NCI-H2029 (cell line): ENCODE results near the gene PECR.

Experiments used
- DNase-seq: peaks from one replicate; lab custom pipeline; 2025; lab: John Stamatoyannopoulos, UW

Gene PECR

DNA sequence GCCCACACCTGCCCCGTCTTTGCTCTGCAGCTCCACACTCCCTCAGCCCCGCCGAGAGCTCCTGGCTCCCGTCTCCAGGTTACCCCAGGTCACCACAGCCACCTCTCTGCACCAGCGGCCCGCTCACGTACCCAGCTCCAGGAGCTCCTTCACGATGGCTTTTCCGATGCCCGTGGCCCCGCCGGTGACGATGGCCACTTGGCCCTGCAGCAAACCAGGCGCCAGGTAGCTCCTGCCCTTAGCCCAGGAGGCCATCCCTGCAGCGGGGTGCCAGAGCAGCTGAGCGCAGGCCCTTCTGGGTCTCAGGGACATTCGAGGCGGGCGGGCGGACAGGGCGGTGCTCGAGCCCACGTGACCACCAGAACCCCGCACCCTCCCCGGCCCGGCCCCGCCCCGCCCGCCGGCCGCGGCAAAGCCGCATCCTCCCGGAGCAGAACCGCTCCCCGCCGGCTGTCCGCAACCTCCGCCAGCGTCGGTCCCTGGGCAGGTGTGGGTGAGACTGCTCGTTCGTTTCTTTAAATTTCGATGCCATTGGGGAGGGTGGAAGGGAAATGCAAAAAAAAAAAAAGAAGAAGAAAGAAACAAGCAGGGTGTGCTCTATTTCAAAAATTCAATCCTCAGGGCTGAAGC lies at the start of gene PECR, which contains the start of gene TMEM169:
PECR (minus strand) TSS at position 323 of the 630 bp plus-strand sequence; CDS start at position 255, 68 bp downstream.
TMEM169 (plus strand) TSS at position 433 of the 630 bp plus-strand sequence. CDS start 14,045 bp downstream, outside the sequence.
- DNase-seq, result peak; percentile 77

DNA sequence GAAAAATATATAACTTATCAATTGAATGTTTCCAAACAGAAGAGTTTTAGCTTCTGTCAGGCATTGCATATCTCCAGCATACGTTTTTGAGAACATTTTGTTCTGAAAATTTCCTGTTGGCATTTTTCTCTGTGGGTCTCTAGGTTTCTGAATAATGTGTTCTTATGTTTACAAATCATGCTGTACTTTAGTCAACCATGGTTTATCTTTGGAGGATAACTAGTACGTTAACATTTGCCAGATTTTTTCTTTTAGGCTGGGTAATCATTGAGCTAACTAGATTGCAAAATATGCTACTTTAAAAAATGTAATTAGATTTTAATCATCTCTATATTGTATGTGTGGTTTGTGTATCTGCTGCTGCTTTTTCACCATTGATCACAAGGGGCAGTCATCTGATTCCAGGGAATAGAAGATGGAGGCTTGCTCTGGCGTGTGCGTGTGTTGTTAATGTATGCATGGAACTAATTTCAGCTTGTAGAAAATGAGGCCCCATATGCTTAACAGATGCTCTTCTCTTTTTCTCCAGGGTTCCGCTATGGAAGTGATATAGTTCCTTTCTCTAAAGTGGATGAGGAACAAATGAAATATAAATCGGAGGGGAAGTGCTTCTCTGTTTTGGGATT lies 48.9 kb upstream of the PECR start:
- no peak for DNase-seq

DNA sequence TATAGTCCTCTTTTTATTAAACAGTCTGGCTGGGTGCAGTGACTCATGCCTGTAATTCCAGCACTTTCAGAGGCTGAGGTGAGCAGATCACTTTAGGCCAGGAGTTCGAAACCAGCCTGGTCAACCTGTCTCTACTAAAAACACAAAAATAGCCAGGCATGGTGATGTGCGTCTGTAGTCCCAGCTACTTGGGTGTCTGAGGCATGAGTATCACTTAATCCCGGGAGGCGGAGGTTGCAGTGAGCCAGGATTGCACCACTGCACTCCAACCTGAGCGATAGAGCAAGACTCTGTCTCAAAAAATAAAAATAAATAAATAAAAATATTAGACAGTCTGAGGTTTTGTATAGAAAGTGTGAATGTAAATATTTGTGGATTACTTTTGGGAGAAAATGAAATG lies 45.3 kb upstream of the PECR start:
- DNase-seq, result no peak

DNA sequence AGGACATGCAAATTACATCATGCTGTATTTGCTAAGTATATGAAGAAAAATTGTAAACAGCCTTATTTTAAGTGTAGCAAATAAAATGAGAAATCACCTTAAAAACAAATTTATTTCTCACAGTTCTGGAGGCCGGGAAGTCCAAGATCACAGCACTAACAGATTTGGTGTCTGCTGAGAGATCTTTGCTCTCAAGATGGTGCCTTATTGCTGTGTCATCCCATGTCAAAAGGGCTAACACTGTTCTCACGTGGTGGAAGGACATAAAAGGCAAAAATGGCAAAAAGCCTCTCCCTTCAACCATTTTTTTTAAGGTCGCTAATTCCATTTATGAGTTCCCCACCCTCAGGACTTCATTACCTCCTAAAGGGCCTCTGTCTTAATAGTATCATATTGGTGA lies 39.6 kb upstream of the PECR start:
- DNase-seq, result no peak

DNA sequence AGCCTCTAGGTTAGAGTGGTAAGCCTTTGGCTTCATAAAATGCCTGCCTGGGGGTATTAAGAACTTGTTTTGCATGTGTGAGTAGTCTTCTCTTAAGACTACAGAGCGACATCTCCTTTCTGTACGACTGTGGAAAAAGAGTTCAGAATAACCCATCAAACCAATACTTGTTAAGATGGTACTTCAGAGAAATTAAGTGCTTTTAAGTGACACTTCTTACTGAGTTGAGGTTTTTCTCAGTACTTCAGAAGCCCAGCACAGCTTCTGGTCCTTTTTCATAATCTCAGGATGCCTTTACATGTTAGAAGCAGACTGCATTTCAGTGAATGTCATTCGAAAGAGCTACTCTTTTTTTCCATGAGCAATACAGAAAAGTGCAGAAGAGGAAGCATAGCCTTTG lies 38.4 kb upstream of the PECR start:
- no peak for DNase-seq

DNA sequence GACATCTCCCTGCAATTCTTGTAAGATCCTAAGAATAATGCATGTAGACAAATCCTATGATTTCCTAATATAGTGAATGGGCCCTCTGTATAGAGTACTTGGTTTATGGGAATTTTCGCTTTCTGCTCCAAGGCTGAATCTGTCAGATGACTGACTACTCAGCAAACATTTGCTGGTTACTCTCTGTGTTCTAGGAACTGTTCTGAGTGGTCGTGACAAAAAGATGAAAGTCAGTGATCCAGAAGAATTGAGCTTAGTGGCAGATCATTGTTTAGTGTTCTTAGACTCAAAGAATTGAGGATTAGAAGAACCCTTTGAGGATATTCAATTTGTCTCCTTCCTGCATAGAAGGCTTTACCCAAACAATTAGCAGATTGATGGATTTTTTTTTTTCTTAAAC lies 37.5 kb upstream of the PECR start:
- no peak for DNase-seq

DNA sequence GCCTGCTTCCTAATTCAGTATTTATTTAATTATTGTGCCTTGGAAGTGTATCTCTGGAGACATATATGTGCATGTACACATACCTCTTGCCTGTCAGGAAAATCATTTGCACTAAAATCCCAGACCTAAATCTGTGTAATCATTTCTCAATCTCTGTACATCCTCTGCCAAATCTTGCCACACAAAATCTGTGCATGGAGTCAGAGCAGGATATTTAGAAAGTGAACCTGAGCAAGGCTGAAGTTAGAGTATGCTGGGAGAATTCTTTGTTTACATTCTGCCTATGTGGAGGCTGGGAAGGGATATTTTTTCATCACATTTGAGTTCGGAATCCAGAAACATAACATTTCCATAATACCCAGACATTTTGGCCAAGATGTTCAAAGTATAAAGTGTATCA lies 36.9 kb upstream of the PECR start:
- no peak for DNase-seq

DNA sequence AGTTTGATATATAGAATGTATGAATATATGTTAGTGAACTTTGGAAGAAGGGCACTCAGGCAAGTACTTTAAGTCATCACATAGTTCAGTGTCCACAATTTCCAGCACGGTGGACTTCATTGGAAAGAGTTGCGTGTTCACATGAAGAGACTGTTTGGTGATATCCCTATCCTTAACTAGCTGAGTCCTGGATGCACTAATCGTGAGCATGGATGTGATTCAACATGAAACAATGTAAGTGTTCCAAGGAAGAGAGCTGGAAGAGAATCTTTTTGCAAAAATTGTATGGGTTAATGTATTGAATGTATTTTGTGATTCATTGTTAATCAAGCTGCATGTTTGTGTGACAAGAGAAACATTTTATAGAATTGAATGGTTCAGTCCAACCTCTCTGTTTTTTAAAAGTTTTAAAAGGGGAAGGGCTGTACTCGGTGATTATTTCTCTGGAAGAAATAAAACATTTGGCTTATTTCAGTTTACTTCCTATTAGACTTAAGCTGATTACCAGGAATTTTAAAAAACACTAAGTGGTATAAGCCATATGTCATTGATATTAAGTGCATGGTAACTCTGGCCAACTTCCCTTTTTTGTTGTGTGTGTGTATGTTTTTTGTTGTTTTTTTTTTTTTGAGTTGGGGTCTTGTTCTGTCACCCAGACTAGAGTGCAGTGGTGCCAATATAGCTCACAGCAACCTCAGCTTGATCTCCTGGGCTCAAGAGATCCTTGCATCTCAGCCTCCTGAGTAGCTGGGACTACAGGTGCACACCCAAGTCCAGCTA lies 36.1 kb upstream of the PECR start:
- DNase-seq, result no peak

DNA sequence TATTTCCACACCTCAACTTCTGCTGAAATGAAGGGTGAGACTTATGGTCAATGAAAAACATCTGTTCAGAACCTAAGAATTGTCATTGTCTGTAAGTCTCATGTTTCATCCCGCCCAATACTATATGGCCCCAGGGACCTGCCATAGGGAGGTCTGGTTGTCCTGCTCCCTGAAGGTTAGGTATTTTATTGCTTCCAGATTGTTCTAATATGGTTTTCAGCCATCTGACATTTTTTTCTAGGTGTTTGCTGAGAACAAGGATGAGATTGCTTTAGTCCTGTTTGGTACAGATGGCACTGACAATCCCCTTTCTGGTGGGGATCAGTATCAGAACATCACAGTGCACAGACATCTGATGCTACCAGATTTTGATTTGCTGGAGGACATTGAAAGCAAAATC lies 34.8 kb upstream of the PECR start:
- no peak for DNase-seq

DNA sequence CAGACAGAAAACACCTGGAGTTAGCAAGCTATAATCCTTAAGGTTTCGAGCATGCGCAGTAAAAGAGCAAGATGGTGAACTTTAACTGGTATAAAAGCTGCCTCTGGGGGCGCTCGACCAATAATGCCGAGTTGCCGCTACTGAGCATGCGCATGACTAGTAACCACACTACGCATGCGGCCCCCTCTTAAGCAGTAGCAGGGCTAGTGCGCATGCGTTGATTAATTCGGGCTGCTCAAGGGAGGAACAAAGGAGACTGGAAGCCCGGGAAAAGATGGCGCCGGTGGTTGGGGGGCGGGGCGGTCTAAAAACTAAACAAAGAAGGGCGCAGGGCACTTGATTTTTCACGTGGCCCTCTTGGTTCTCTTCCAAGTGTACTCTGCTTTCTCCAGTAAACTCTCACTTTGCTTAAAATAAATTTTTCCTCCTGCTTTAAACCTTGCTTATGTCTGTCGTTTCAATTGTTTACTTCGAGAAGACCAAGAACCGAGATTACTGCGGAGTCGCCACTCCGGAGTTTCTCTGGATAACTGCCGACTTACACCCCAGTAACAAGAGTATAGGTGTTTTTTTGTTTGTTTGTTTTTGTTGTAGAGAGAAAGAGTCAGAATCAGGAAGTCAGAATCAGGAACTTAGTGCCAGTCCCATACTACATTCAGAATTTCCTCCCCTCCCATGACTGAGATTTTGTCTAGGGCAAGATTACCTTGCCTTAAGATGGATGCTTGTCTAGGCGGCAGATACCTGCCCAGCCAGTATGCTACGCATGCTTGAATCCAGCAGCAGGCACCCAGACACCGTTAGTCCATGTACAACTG lies 33.3 kb upstream of the PECR start:
- DNase-seq, result peak; percentile 98

DNA sequence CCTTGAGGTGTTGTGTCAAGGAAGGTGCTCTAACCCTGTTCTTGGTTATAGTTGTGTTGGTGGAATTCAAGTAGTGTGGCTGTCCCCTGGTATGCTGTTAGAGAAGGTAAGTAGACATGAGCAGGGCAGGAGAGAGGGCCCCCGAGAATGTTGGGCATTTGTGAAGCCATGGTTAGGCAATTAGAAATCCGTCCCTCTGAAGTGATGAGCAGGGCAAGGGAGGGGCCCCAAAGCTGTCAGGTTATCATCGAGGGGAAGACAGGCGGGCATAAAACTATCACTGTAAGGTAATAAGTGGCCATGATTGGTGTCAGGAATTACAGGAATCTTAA lies 32.7 kb upstream of the PECR start:
- no peak for DNase-seq

DNA sequence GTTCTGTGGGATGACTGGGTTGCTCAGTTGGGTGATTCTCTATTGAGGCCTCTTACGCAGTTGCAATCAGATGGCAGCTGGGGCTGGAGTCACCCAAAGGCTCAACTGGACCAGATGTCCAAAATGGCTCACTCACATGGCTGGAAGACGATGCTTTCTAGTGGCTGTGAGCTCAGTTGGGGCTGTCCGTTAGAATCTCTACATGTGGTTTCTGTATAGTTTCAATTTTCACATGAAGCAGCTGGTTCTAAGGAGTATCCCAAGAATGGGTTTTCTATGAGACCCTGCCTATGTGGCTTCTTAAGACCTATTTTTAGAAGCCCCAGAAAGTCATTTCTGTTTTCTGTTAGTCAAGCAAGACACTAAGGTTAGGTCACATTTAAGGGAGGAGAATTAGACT lies 32.0 kb upstream of the PECR start:
- no peak for DNase-seq

DNA sequence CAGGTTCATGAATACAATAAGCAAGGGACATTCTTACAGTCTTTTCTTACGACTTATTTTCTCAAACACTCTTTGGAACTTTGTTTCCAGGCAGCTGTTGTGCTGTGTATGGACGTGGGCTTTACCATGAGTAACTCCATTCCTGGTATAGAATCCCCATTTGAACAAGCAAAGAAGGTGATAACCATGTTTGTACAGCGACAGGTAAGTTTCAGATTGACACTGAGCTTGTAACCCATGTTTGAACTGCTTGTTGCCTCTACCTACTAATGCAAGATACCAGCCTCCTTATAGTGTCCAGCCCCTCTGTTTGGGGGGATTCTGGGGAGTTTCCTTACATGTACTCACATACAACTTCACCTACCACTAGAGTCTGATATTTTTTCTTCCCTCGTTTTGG lies 31.3 kb upstream of the PECR start:
- DNase-seq, result no peak

DNA sequence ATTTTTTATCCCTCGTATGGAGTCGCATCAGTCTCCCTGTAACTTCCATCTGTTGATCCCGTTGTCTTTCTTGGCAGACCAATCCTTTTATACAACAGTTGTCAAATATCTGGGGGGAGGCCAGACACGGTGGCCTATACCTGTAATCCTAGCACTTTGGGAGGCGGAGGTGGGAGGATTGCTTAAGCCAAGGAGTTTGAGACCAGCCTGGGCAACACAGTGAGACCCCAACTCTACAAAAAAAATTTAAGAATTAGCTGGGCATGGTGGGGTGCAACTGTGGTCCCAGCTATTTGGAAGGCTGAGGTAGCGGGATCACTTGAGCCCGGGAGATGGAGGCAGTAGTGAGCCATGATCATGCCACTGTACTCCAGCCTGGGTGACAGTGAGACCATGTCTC lies 29.5 kb upstream of the PECR start:
- no peak for DNase-seq

DNA sequence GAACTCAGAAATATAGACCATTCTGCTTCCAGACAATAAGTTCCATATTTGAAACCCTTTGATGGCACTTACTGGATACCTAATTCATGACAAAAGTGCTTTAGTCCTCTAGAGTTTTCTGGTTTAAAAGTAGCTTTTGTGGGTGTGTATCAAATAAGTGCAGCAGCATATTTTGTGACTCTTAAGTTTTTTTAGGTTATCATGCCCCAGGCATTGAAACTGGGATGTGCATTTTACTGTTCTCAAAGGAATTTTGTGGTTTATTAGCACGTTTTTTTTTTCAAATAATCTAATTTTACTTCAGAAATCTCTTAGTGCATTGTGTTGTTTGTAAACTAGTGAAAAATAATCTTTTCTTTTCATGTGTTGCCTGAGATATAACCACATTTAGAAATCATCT lies 29.0 kb upstream of the PECR start:
- no peak for DNase-seq

DNA sequence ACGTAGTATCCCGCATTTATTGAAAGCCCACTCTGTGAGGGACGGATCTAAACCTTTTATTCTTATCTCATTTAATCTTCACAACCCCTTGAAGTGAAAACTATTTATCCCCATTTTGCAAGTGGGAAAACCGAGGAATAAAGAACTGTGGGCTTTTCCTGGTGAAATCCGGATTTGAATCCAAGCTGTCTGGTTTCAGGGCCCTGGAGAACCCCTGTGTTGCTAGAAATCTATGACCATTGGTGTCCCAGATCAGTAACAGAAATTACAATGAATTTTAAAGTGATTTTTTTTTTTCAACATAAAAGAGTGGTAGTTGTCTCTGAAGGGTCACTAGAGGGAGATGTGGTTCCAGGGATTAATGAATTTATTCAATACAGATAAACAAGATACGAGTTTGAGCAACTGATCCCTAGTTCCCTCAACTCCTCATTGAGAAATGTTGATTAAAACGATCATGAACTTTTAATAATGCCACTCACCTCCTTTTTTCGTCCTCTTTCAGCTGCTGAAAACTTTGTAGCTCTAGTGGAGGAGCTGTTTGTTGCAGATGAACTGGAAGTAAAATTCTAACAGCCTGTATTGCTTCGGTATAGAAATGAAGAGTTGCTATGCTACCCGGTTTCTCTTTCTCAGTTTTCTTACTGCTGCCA lies 28.5 kb upstream of the PECR start:
- DNase-seq, result no peak

DNA sequence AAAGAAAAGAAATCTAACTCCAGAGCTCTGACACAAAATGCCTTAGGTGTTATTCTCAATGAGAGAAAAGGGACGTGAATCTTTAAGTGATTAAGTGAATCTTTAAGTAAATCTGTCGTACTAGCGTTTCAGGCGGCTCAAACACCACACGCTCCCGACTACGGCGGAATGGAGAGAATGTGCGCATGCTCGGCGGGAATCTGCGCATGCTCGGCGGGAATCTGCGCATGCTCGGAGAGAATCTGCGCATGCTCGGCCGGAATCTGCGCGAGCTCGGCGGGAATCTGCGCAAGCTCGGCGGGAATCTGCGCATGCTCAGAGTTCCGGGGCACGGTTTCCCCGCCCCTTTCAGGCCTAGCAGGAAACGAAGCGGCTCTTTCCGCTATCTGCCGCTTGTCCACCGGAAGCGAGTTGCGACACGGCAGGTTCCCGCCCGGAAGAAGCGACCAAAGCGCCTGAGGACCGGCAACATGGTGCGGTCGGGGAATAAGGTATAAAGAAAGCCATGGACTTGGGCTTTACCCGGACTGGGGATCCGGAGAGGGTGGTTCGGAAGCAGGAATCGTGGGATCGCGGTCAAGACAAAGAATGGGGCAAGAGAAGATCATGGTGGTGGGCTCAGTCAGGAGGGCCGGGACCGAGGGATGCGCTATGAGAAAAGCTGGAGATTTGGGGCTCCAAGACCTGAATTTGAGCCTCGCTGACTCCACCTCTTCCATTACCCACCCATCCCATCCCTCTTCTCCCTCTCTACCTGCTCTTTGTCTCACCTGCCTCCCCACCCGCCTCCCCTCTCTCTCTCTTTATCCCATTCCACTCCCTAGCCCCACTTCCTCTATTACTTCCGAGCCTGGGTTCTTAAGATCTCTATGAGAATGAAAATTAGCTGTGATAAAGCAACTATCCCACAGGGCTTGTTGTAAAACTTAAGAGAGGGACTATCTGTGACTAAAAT lies 27.6 kb upstream of the PECR start, which contains the start of gene XRCC5:
XRCC5 (plus strand) TSS at position 382 of the 955 bp plus-strand sequence; CDS start at position 471, 89 bp downstream.
- DNase-seq, result peak; percentile 97

DNA sequence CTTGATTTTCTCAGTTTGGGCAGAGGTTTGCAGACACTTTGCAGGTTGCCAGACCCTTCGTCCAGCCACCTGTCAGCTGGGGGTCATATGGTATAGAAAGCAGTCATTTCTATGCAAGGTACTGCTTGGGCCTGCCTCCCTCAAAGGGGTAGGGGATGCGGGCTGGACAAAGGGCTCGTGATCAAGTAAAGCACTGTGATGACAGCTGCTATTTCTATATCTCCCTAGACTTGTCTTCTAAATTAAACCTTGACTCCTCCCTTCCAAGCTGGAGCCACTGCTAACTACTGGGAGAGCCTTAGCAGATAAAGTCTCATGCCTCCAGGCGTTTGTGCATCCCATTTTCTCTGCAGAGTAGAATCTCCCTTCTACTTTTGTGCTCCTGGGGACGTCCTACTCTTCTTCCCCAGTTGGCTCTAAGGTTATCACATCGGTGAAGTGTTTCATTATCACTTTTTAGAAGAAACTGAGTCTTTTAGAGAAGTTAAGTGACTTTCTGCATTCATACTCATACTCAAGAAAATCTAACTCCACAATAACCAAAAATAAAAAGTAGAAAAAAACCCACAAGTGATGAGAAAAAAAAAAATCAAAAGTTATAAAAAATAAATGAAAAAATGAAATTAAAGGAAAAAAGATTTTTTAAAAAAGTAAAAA lies 26.8 kb upstream of the PECR start:
- DNase-seq, result no peak

DNA sequence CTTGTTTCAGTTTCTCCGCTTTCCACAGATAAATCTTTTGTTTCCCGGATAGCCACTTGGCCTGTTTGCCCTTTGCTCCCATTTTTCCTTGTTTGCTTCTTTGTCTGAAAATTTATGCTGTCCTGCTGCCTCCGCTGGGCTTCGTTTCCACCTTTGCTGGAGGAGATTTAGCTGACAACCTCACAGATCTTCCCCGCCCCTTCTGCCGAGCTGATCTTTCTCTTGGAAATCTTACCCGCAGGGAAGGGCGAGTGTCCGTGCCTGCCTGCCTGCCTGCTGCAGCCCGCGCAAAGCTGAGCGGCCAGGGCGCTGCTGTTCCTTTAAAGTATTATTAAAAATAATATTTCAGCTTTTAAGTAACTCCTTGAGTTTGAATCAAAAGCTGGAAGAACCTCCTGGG lies 26.2 kb upstream of the PECR start:
- no peak for DNase-seq

DNA sequence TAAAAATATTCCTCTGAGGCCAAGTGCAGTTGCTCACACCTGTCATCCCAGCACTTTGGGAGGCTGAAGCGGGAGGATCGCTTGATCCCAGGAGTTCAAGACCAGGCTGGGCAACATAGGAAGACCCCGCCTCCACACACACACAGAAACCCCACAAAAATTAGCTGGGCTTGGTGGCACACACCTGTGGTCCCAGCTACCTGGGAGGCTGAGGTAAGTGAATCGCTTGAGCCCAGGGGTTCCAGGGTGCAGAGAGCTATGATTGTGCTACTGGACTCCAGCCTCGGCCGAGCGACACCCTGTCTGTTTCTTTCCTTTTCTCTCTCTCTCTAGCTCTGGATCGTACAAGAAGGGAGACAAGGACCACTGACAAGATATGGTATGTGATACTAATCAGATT lies 25.7 kb upstream of the PECR start:
- DNase-seq, result no peak
